Nucleus accumbens (tissue), 56 donors: ENCODE results near the gene FMO3.
A peak's percentile ranks its signal among the peaks of the same experiment; 100 is the strongest.

ENCODE experiments used
- DNase-seq, 56 donors: peaks; one replicate each; lab custom pipeline; 2025; lab: John Stamatoyannopoulos, UW

FMO3 gene

GRCh38 chr1:171115280-171115897 lies 24.7 kb downstream of the FMO3 start:
- no peak for DNase-seq

- DNase-seq, result no peak
Observed at GRCh38 chr1:171116676-171117075, 26.0 kb downstream of the FMO3 start.

- DNase-seq, result no peak
Observed at GRCh38 chr1:171117085-171117484, 26.4 kb downstream of the FMO3 start.

GRCh38 chr1:171119648-171120047 lies 28.9 kb downstream of the FMO3 start:
- DNase-seq, result no peak

- DNase-seq, result no peak
Observed at GRCh38 chr1:171122299-171122698, 31.6 kb downstream of the FMO3 start.

- DNase-seq, result no peak
Observed at GRCh38 chr1:171122893-171123292, 32.2 kb downstream of the FMO3 start.

GRCh38 chr1:171126504-171126903 lies 35.8 kb downstream of the FMO3 start:
- DNase-seq, result no peak

- DNase-seq, result no peak
Observed at GRCh38 chr1:171127099-171127498, 36.4 kb downstream of the FMO3 start.

- DNase-seq, result no peak
Observed at GRCh38 chr1:171127501-171127900, 36.8 kb downstream of the FMO3 start.

- DNase-seq, result no peak
Observed at GRCh38 chr1:171128463-171128862, 37.8 kb downstream of the FMO3 start.

- DNase-seq, result no peak
Observed at GRCh38 chr1:171134204-171134923, 43.7 kb downstream of the FMO3 start.

GRCh38 chr1:171137580-171137979 lies 46.9 kb downstream of the FMO3 start:
- no peak for DNase-seq

- no peak for DNase-seq
Observed at GRCh38 chr1:171138980-171139379, 48.3 kb downstream of the FMO3 start.

GRCh38 chr1:171139890-171140289 lies 49.2 kb downstream of the FMO3 start:
- DNase-seq, result no peak

GRCh38 chr1:171140401-171140800 lies 49.7 kb downstream of the FMO3 start:
- no peak for DNase-seq

- no peak for DNase-seq
Observed at GRCh38 chr1:171140956-171141687, 50.4 kb downstream of the FMO3 start.

GRCh38 chr1:171141688-171142415 lies 51.1 kb downstream of the FMO3 start:
- DNase-seq, result peak in 5 of 56 donors; percentile 0 to 25 (median 10)

- DNase-seq, result peak in 7 of 56 donors; percentile 1 to 25 (median 9)
Observed at GRCh38 chr1:171142416-171143385, 52.0 kb downstream of the FMO3 start.

- DNase-seq, result no peak
Observed at GRCh38 chr1:171150156-171150555, 59.5 kb downstream of the FMO3 start.

GRCh38 chr1:171152549-171152948 lies 61.8 kb downstream of the FMO3 start:
- no peak for DNase-seq
